ENCODE data around the gene CFAP20DC. TPM values are rescaled to one million over a fixed set of nuclear protein-coding genes. Genes with fewer than 3 reads are reported as not detected.

Gene CFAP20DC
- total RNA-seq, 1 donor from 2014 or later: 4.2 TPM

GRCh38 chr3:59016930-59017616 lies 32.8 kb downstream of the CFAP20DC start:
- H3K36me3 Mint-ChIP-seq (ENCODE audit: low read depth, unreplicated experiment): no peaks in the 10 kb centered on the region
- TF ChIP-seq, protein P1, sequence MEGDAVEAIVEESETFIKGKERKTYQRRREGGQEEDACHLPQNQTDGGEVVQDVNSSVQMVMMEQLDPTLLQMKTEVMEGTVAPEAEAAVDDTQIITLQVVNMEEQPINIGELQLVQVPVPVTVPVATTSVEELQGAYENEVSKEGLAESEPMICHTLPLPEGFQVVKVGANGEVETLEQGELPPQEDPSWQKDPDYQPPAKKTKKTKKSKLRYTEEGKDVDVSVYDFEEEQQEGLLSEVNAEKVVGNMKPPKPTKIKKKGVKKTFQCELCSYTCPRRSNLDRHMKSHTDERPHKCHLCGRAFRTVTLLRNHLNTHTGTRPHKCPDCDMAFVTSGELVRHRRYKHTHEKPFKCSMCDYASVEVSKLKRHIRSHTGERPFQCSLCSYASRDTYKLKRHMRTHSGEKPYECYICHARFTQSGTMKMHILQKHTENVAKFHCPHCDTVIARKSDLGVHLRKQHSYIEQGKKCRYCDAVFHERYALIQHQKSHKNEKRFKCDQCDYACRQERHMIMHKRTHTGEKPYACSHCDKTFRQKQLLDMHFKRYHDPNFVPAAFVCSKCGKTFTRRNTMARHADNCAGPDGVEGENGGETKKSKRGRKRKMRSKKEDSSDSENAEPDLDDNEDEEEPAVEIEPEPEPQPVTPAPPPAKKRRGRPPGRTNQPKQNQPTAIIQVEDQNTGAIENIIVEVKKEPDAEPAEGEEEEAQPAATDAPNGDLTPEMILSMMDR (IDR thresholded peaks at IDR 0.05; ENCODE audit: unreplicated experiment): no peak
- H3K9me3 Mint-ChIP-seq (ENCODE audit: unreplicated experiment): no peaks in the 10 kb centered on the region
- no peaks in the 10 kb centered on the region for H3K4me1 Mint-ChIP-seq (ENCODE audit: unreplicated experiment)
- no peak overlapping the region for H3K4me3 Mint-ChIP-seq (ENCODE audit: unreplicated experiment)
- no peak overlapping the region for H3K27ac Mint-ChIP-seq (ENCODE audit: unreplicated experiment)
- H3K27me3 Mint-ChIP-seq (ENCODE audit: unreplicated experiment): peaks cover 3% of the 10 kb centered on the region
- DNase-seq (ENCODE audit: low spot score): no peak

DNA sequence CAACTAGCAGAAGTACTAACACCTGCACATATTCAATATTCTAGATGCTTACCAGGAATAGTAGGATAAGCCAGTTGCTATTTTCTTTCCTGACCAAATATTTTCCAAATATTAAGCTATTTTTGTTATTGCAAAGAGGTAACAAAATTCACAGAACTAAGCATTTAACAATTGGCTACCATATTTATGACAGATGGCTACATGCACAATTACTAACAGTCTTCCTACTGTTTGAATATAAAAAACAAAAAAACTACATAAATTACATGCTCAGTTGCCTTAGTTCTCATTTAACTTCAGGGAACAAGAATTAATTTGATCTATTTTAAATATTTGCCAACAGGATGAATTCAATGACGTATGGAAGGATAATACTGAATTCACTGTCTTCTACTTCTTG lies 36.2 kb downstream of the CFAP20DC start:
- Mint-ChIP-seq H3K9me3 (ENCODE audit: unreplicated experiment) (no peaks in the 10 kb centered on the region), H3K36me3 (ENCODE audit: low read depth, unreplicated experiment) (no peaks in the 10 kb centered on the region), H3K4me1 (ENCODE audit: unreplicated experiment) (no peaks in the 10 kb centered on the region), H3K27ac (ENCODE audit: unreplicated experiment) (no peak overlapping the region), H3K4me3 (ENCODE audit: unreplicated experiment) (no peak overlapping the region), H3K27me3 (ENCODE audit: unreplicated experiment) (no peaks in the 10 kb centered on the region)
- no peak for DNase-seq (ENCODE audit: low spot score)
- TF ChIP-seq, protein P1 (IDR thresholded peaks at IDR 0.05; ENCODE audit: unreplicated experiment): no peak

- Mint-ChIP-seq H3K27me3 (ENCODE audit: unreplicated experiment) (peaks cover 2% of the 10 kb centered on the region), H3K4me3 (ENCODE audit: unreplicated experiment) (no peak overlapping the region), H3K9me3 (ENCODE audit: unreplicated experiment) (no peaks in the 10 kb centered on the region), H3K4me1 (ENCODE audit: unreplicated experiment) (no peaks in the 10 kb centered on the region), H3K27ac (ENCODE audit: unreplicated experiment) (no peak overlapping the region), H3K36me3 (ENCODE audit: low read depth, unreplicated experiment) (no peaks in the 10 kb centered on the region)
- TF ChIP-seq, protein P1 (IDR thresholded peaks at IDR 0.05; ENCODE audit: unreplicated experiment): no peak
- DNase-seq (ENCODE audit: low spot score): no peak
These were observed 42.9 kb downstream of the CFAP20DC start for GRCh38 chr3:59006634-59007517.

GRCh38 chr3:59001675-59002074 lies 48.1 kb downstream of the CFAP20DC start:
- Mint-ChIP-seq H3K4me1 (ENCODE audit: unreplicated experiment) (no peaks in the 10 kb centered on the region), H3K9me3 (ENCODE audit: unreplicated experiment) (no peaks in the 10 kb centered on the region), H3K27me3 (ENCODE audit: unreplicated experiment) (peaks cover 2% of the 10 kb centered on the region), H3K36me3 (ENCODE audit: low read depth, unreplicated experiment) (no peaks in the 10 kb centered on the region), H3K27ac (ENCODE audit: unreplicated experiment) (no peak overlapping the region), H3K4me3 (ENCODE audit: unreplicated experiment) (no peak overlapping the region)
- TF ChIP-seq, protein P1 (IDR thresholded peaks at IDR 0.05; ENCODE audit: unreplicated experiment): no peak
- DNase-seq (ENCODE audit: low spot score): no peak

DNA sequence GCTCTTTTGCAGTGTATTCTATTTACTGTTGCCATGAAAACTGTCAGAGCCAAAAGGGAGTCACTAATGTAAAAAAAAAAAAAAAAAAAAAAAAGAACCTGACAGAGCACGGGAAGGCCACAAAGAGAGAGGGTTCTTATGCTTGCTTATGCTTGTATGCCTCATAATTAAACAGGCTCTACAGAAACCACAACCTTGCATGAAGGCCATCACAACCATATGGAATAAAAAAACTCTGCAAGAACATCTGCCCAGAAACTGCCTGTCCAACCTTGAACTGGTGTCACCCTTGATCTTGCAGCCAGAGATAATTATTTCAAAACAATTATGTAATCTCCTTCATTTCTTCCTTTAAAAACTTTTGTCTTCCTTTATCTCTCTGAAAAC lies 50.1 kb downstream of the CFAP20DC start:
- TF ChIP-seq, protein P1 (IDR thresholded peaks at IDR 0.05; ENCODE audit: unreplicated experiment): no peak
- Mint-ChIP-seq H3K27ac (ENCODE audit: unreplicated experiment) (no peak overlapping the region), H3K27me3 (ENCODE audit: unreplicated experiment) (no peaks in the 10 kb centered on the region), H3K4me1 (ENCODE audit: unreplicated experiment) (no peaks in the 10 kb centered on the region), H3K9me3 (ENCODE audit: unreplicated experiment) (no peaks in the 10 kb centered on the region), H3K36me3 (ENCODE audit: low read depth, unreplicated experiment) (no peaks in the 10 kb centered on the region), H3K4me3 (ENCODE audit: unreplicated experiment) (no peak overlapping the region)
- no peak for DNase-seq (ENCODE audit: low spot score)
